HEK293T (cell line): ENCODE measurements around the gene OPCML.

Experiments
- BHLHE40 ChIP-seq: fragments of 450-650 bp; IDR thresholded peaks from 2 replicates; pipeline ENCODE4 v1.6.1; 2016; ENCODE audit warnings: mild to moderate bottlenecking, moderate library complexity, borderline replicate concordance
- CTBP1 ChIP-seq: fragments of 450-650 bp; IDR thresholded peaks from 2 replicates; pipeline ENCODE4 v1.6.1; 2016; ENCODE audit warnings: borderline replicate concordance
- FOXA1 ChIP-seq: fragments of 450-650 bp; IDR thresholded peaks from 2 replicates; pipeline ENCODE4 v1.6.1; 2016; ENCODE audit warnings: mild to moderate bottlenecking
- FOXK2 ChIP-seq: fragments of 450-650 bp; IDR thresholded peaks from 2 replicates; pipeline ENCODE4 v1.6.1; 2016; ENCODE audit warnings: mild to moderate bottlenecking
- FOXM1 ChIP-seq: fragments of 450-650 bp; IDR thresholded peaks from 2 replicates; pipeline ENCODE4 v1.6.1; 2017; ENCODE audit warnings: mild to moderate bottlenecking, borderline replicate concordance
- HDGF ChIP-seq: fragments of 450-650 bp; IDR thresholded peaks from 2 replicates; pipeline ENCODE4 v1.6.1; 2017; ENCODE audit warnings: antibody characterized with exemption, borderline replicate concordance
- SP1 ChIP-seq: fragments of 450-650 bp; IDR thresholded peaks from 2 replicates; pipeline ENCODE4 v1.6.1; 2017
- SUZ12 ChIP-seq: fragments of 450-650 bp; IDR thresholded peaks from 2 replicates; pipeline ENCODE4 v1.6.1; 2016; ENCODE audit warnings: mild to moderate bottlenecking
- TARDBP ChIP-seq: fragments of 450-650 bp; IDR thresholded peaks from 2 replicates; pipeline ENCODE4 v1.6.1; 2016

DNA sequence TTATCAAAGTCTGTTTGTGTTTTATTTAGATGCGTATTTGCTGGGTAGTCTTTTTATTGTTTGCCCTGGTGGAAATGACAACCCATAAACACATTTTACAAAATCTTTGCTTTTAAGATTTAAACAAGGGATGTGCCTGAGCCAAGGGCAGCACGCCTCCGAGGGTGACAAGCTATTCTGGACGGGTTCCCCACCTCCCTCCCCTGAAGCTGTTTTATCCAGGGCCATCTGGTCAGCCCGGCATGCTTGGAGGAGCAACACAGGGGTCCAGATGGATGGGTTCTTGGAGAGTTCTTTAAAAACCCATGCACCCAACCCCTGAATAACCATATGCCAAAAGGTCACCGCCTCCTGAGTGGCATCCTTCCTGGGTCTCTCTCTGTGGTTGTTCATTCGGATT lies 408.9 kb downstream of the OPCML start:
- TF ChIP-seq BHLHE40 (no peak), SP1 (no peak), HDGF (no peak), FOXK2 (no peak), TARDBP (no peak), SUZ12 (no peak), FOXM1 (no peak), FOXA1 (no peak), CTBP1 (no peak)
